CD4-positive, alpha-beta T cell (primary cell): ENCODE measurements around the gene ATAD2B. TPM values are rescaled to one million over a fixed set of nuclear protein-coding genes. Genes with fewer than 3 reads are reported as not detected.

Experiments
- ATAC-seq: fragments of 200-7000 bp; cut with Tn5 transposase; one replicate; pipeline ENCODE4 v1.10.0; 2022; ENCODE audit warnings: mild to moderate bottlenecking; ENCODE audit not compliant: poor library complexity
- CTCF ChIA-PET: fragments of 350-600 bp; sonication (Branson Sonifier 250); formaldehyde crosslinking; loops from one replicate; lab custom pipeline; 2021; ENCODE audit warnings: antibody characterized with exemption, inconsistent platforms; lab: Charles Lee
- POLR2A ChIA-PET: fragments of 350-600 bp; sonication (Branson Sonifier 250); formaldehyde crosslinking; loops from one replicate; lab custom pipeline; 2021; ENCODE audit warnings: antibody characterized with exemption, inconsistent platforms; lab: Charles Lee
- DNase-seq, 14 experiments: peaks; one replicate each; pipeline ENCODE4 v3.0.0-alpha.2; 2013 to 2020; ENCODE audit warnings: mixed read lengths in 2 of 14
- H3K27ac ChIP-seq, 2 donors: one replicate each; pipeline versions ENCODE4 v1.5.1 to v1.7.0; 2013; ENCODE audit warnings: low read length in 2 of 2, low read depth in 1 of 2, mild to moderate bottlenecking in 1 of 2
- H3K27me3 ChIP-seq, 2 experiments: 1 replicate in 1 of 2; 2 replicates in 1 of 2; pipeline versions ENCODE4 v1.6.1 to v1.7.0; 2013; ENCODE audit warnings: low read length in 2 of 2, control low read depth in 1 of 2, mild to moderate bottlenecking in 1 of 2, moderate library complexity in 1 of 2; ENCODE audit not compliant: insufficient read depth in 2 of 2, control insufficient read depth in 1 of 2
- H3K36me3 ChIP-seq: one replicate; pipeline ENCODE4 v1.6.1; 2013; ENCODE audit warnings: low read length, control low read depth; ENCODE audit not compliant: insufficient read depth
- H3K4me1 ChIP-seq: one replicate; pipeline ENCODE4 v1.6.1; 2013; ENCODE audit warnings: low read length, control low read depth; ENCODE audit not compliant: insufficient read depth
- H3K4me3 ChIP-seq: one replicate; pipeline ENCODE4 v1.5.1; 2013; ENCODE audit warnings: mild to moderate bottlenecking, low read length, moderate library complexity
- H3K9me3 ChIP-seq, 2 experiments: 1 replicate in 1 of 2; 2 replicates in 1 of 2; pipeline versions ENCODE4 v1.6.1 to v1.7.0; 2013; ENCODE audit warnings: low read length in 2 of 2, mild to moderate bottlenecking in 2 of 2, control low read depth in 1 of 2, moderate library complexity in 1 of 2; ENCODE audit not compliant: control insufficient read depth in 1 of 2, insufficient read depth in 1 of 2
- H3K27ac Mint-ChIP-seq: one replicate; pipeline ENCODE4 v1.8.0; 2020; ENCODE audit warnings: mixed read lengths
- H3K27me3 Mint-ChIP-seq: one replicate; pipeline ENCODE4 v1.8.0; 2021; ENCODE audit warnings: mixed read lengths
- H3K36me3 Mint-ChIP-seq: one replicate; pipeline ENCODE4 v1.8.0; 2021; ENCODE audit warnings: low read depth, mixed read lengths
- H3K4me1 Mint-ChIP-seq: one replicate; pipeline ENCODE4 v1.8.0; 2021; ENCODE audit warnings: low read depth, mixed read lengths
- H3K4me3 Mint-ChIP-seq: one replicate; pipeline ENCODE4 v1.8.0; 2020; ENCODE audit warnings: mild to moderate bottlenecking, mixed read lengths
- H3K9me3 Mint-ChIP-seq: one replicate; pipeline ENCODE4 v1.8.0; 2020; ENCODE audit warnings: mixed read lengths
- CTCF ChIP-seq: fragments of 200-600 bp; IDR thresholded peaks from one replicate; pipeline ENCODE4 v1.8.0; 2022; ENCODE audit warnings: antibody characterized with exemption, mild to moderate bottlenecking
- intact Hi-C, 2 experiments: fragments of 100-400 bp; cut with DNase I in 1 of 2; cut with micrococcal nuclease in 1 of 2; formaldehyde crosslinking; loops; one replicate each; pipeline versions ENCODE4 v1.15.1 to v1.9.0; 2023 to 2025; cut with DNase I, micrococcal nuclease
- total RNA-seq, 174 experiments: library from RNA in 2 of 174; stranded (reverse) in 2 of 174; gene quantifications; one replicate each; pipeline ENCODE4 v1.2.3 and lab custom pipeline; 2021 to 2026

Gene ATAD2B
- total RNA-seq, 2 experiments from 2014 or later: 30.7 to 35.4 TPM

- Mint-ChIP-seq H3K27me3 (no peaks in the 10 kb centered on the region), H3K4me1 (peaks cover 63% of the 10 kb centered on the region), H3K4me3 (peak overlapping the region; percentile 98), H3K27ac (peak overlapping the region; percentile 98), H3K36me3 (peaks cover 17% of the 10 kb centered on the region), H3K9me3 (no peaks in the 10 kb centered on the region)
- H3K36me3 ChIP-seq: no peaks in the 10 kb centered on the region
- no peaks in the 10 kb centered on the region for H3K9me3 ChIP-seq
- ChIA-PET CTCF (interaction anchor here (0.7 to 5.9 kb wide), 3 partner anchors 16 to 158 kb away, joined by 3 to 51 read pairs (median 23); partner anchors contain the start of genes SF3B6 and TP53I3), POLR2A (interaction anchor here (0.6 to 5.6 kb wide), 26 partner anchors 10 to 435 kb away, joined by 3 to 132 read pairs (median 5); partner anchors contain the start of genes FKBP1B, ITSN2, SF3B6 and UBXN2A)
- TF ChIP-seq CTCF: no peak
- intact Hi-C loops: loop anchor here (2.0 to 10.0 kb wide), 6 partner anchors 33 to 867 kb away; partner anchors contain the start of genes TP53I3 (in 2 of the 2), CENPO (in 1 of the 2), FKBP1B (in 1 of the 2) and PTRHD1 (in 1 of the 2)
- ATAC-seq (peak; percentile 50), DNase-seq (peak; percentile 35 to 86 (median 49))
- peaks cover 28% of the 10 kb centered on the region for H3K4me1 ChIP-seq
- H3K4me3 ChIP-seq: peak overlapping the region; percentile 91
- H3K27ac ChIP-seq: peak overlapping the region; percentile 98 to 99
- no peaks in the 10 kb centered on the region for H3K27me3 ChIP-seq
These were observed 1.1 kb downstream of the ATAD2B start for GRCh38 chr2:23925702-23926289.

- ChIA-PET POLR2A (interaction anchor here (0.6 to 5.6 kb wide), 12 partner anchors 10 to 436 kb away, joined by 3 to 132 read pairs (median 4); partner anchors contain the start of genes FKBP1B, ITSN2, SF3B6 and WDCP), CTCF (interaction anchor here (5.9 kb wide), 1 partner anchor 159 kb away, joined by 51 read pairs; the partner anchor contains the start of gene TP53I3)
- intact Hi-C loops: loop anchor here (5.0 to 10.0 kb wide), 4 partner anchors 32 to 868 kb away; partner anchors contain the start of genes CENPO (in 1 of the 2), FKBP1B (in 1 of the 2), PTRHD1 (in 1 of the 2) and WDCP (in 1 of the 2)
- Mint-ChIP-seq H3K27ac (peak overlapping the region; percentile 98), H3K4me3 (peak overlapping the region; percentile 98), H3K36me3 (peaks cover 17% of the 10 kb centered on the region), H3K9me3 (no peaks in the 10 kb centered on the region), H3K27me3 (no peaks in the 10 kb centered on the region), H3K4me1 (peaks cover 73% of the 10 kb centered on the region)
- no peak for DNase-seq
- no peak for TF ChIP-seq CTCF
- H3K4me1 ChIP-seq: peaks cover 28% of the 10 kb centered on the region
- no peaks in the 10 kb centered on the region for H3K27me3 ChIP-seq
- no peak overlapping the region for H3K27ac ChIP-seq
- no peak for ATAC-seq
- H3K36me3 ChIP-seq: no peaks in the 10 kb centered on the region
- no peaks in the 10 kb centered on the region for H3K9me3 ChIP-seq
- H3K4me3 ChIP-seq: no peak overlapping the region
These were observed 2.1 kb downstream of the ATAD2B start for GRCh38 chr2:23924589-23925359.

GRCh38 chr2:23918837-23919489 is 8.0 kb downstream of the ATAD2B start:
- ATAC-seq (no peak), DNase-seq (no peak)
- Mint-ChIP-seq H3K9me3 (no peaks in the 10 kb centered on the region), H3K4me1 (peaks cover 80% of the 10 kb centered on the region), H3K36me3 (no peaks in the 10 kb centered on the region), H3K27ac (peak overlapping the region; percentile 27), H3K27me3 (no peaks in the 10 kb centered on the region), H3K4me3 (no peak overlapping the region)
- Histone ChIP-seq H3K27ac (no peak overlapping the region), H3K9me3 (no peaks in the 10 kb centered on the region), H3K27me3 (no peaks in the 10 kb centered on the region), H3K36me3 (no peaks in the 10 kb centered on the region), H3K4me1 (peaks cover 16% of the 10 kb centered on the region), H3K4me3 (no peak overlapping the region)
- intact Hi-C loops: no loop called here
- ChIA-PET POLR2A (interaction anchor here (2.5 kb wide), 1 partner anchor 8 kb away, joined by 11 read pairs; the partner anchor contains the start of gene ATAD2B), CTCF (no interaction called here)
- TF ChIP-seq CTCF: no peak
